IMR-90 (cell line): ENCODE results near the gene PRDM12. TPM values are rescaled to one million over a fixed set of nuclear protein-coding genes. Genes with fewer than 3 reads are reported as not detected.

Experiments
- ATAC-seq: fragments of 200-7000 bp; cut with Tn5 transposase; 2 replicates; pipeline ENCODE4 v1.9.1; 2020; ENCODE audit warnings: low read depth, mild to moderate bottlenecking, moderate library complexity
- BruUV-seq: library from RNA; stranded (reverse); fragments of 400-500 nt; replicated peaks from 2 replicates; lab custom pipeline; 2021; lab: Mats Ljungman, UMichigan
- CTCF ChIA-PET: fragments of 300-600 bp; formaldehyde crosslinking; extraction: SDS; loops from one replicate; lab custom pipeline; 2021; ENCODE audit warnings: antibody characterized with exemption; lab: Yijun Ruan, JAX
- POLR2A ChIA-PET: fragments of 300-600 bp; sonication (Branson Sonifier 250); formaldehyde crosslinking; loops from one replicate; lab custom pipeline; 2022; ENCODE audit warnings: antibody characterized with exemption; ENCODE audit not compliant: unreplicated experiment; lab: Charles Lee
- DNase-seq: peaks from one replicate; pipeline ENCODE4 v3.0.0; 2013
- H2AFZ ChIP-seq: replicated peaks from 2 replicates; pipeline ENCODE3; 2013; ENCODE audit warnings: low read length, mild to moderate bottlenecking; ENCODE audit not compliant: poor library complexity
- H2AK5ac ChIP-seq: 2 replicates; pipeline ENCODE4 v1.6.1; 2013; ENCODE audit warnings: low read depth, low read length, inconsistent platforms
- H2AK9ac ChIP-seq: replicated peaks from 2 replicates; pipeline ENCODE3; 2013; ENCODE audit warnings: mild to moderate bottlenecking, low read depth, low read length, moderate library complexity; ENCODE audit not compliant: poor library complexity
- H2BK120ac ChIP-seq: 2 replicates; pipeline ENCODE4 v1.6.1; 2013; ENCODE audit warnings: low read depth, low read length, inconsistent platforms
- H2BK15ac ChIP-seq: 3 replicates; pipeline ENCODE4 v1.6.1; 2013; ENCODE audit warnings: low read depth, low read length, inconsistent platforms
- H2BK20ac ChIP-seq: 2 replicates; pipeline ENCODE4 v1.6.1; 2013; ENCODE audit warnings: low read depth, mild to moderate bottlenecking, inconsistent platforms, low read length, moderate library complexity
- H2BK5ac ChIP-seq: 2 replicates; pipeline ENCODE4 v1.6.1; 2013; ENCODE audit warnings: mild to moderate bottlenecking, low read depth, low read length, inconsistent platforms; ENCODE audit not compliant: poor library complexity, severe bottlenecking
- H3K14ac ChIP-seq: replicated peaks from 2 replicates; pipeline ENCODE4 v1.6.1; 2013; ENCODE audit warnings: low read depth, low read length, inconsistent platforms
- H3K18ac ChIP-seq: 2 replicates; pipeline ENCODE4 v1.6.1; 2013; ENCODE audit warnings: low read depth, low read length, control low read depth
- H3K23ac ChIP-seq: 2 replicates; pipeline ENCODE4 v1.6.1; 2013; ENCODE audit warnings: low read depth, low read length, inconsistent platforms
- H3K27ac ChIP-seq: 2 replicates; pipeline ENCODE4 v1.5.1; 2013; ENCODE audit warnings: mild to moderate bottlenecking, control low read depth, low read length; ENCODE audit not compliant: insufficient read depth
- H3K27me3 ChIP-seq: 2 replicates; pipeline ENCODE4 v1.6.1; 2013; ENCODE audit warnings: low read length; ENCODE audit not compliant: control insufficient read depth, insufficient read depth
- H3K36me3 ChIP-seq: 2 replicates; pipeline ENCODE4 v1.6.1; 2013; ENCODE audit warnings: low read length, mixed read lengths; ENCODE audit not compliant: control insufficient read depth, insufficient read depth
- H3K4ac ChIP-seq: 2 replicates; pipeline ENCODE4 v1.6.1; 2013; ENCODE audit warnings: low read depth, low read length, inconsistent platforms
- H3K4me1 ChIP-seq: 2 replicates; pipeline ENCODE4 v1.6.1; 2013; ENCODE audit warnings: low read length, mixed read lengths; ENCODE audit not compliant: control insufficient read depth, insufficient read depth
- H3K4me2 ChIP-seq: 2 replicates; pipeline ENCODE4 v1.6.1; 2013; ENCODE audit warnings: low read depth, mild to moderate bottlenecking, control low read depth, low read length, moderate library complexity
- H3K4me3 ChIP-seq: 2 replicates; pipeline ENCODE4 v1.5.1; 2013; ENCODE audit warnings: low read depth, mild to moderate bottlenecking, control low read depth, low read length, moderate library complexity; ENCODE audit not compliant: insufficient read depth
- H3K56ac ChIP-seq: 2 replicates; pipeline ENCODE4 v1.6.1; 2013; ENCODE audit warnings: low read length, inconsistent platforms; ENCODE audit not compliant: insufficient read depth; ENCODE audit errors: extremely low read depth
- H3K79me1 ChIP-seq, 2 experiments: 2 replicates each; pipeline ENCODE4 v1.6.1; 2013; ENCODE audit warnings: low read length in 2 of 2, inconsistent platforms in 1 of 2, low read depth in 1 of 2
- H3K9ac ChIP-seq: 2 replicates; pipeline ENCODE4 v1.6.1; 2013; ENCODE audit warnings: low read depth, low read length, control low read depth
- H3K9me1 ChIP-seq: 2 replicates; pipeline ENCODE4 v1.6.1; 2013; ENCODE audit warnings: low read length, inconsistent platforms; ENCODE audit not compliant: insufficient read depth
- H3K9me3 ChIP-seq: 2 replicates; pipeline ENCODE4 v1.6.1; 2013; ENCODE audit warnings: low read length; ENCODE audit not compliant: control insufficient read depth, insufficient read depth
- H4K20me1 ChIP-seq: 2 replicates; pipeline ENCODE4 v1.6.1; 2013; ENCODE audit warnings: low read length, inconsistent platforms; ENCODE audit not compliant: insufficient read depth
- H4K5ac ChIP-seq: 2 replicates; pipeline ENCODE4 v1.6.1; 2013; ENCODE audit warnings: mild to moderate bottlenecking, low read depth, low read length, control low read depth
- H4K8ac ChIP-seq, 2 experiments: 2 replicates each; pipeline ENCODE4 v1.6.1; 2013; ENCODE audit warnings: low read depth in 2 of 2, low read length in 2 of 2, control low read depth in 1 of 2, inconsistent platforms in 1 of 2
- H4K91ac ChIP-seq: 2 replicates; pipeline ENCODE4 v1.6.1; 2013; ENCODE audit warnings: low read depth, low read length, inconsistent platforms; ENCODE audit not compliant: insufficient read depth
- MXI1 ChIP-seq: IDR thresholded peaks from 2 replicates; pipeline ENCODE4 v1.6.1; 2012; ENCODE audit warnings: low read depth, mild to moderate bottlenecking, low read length, moderate library complexity, borderline replicate concordance
- WGBS, 2 experiments: methylation state at CpG; one replicate each; pipeline versions ENCODE4 v1.1.5 to v1.1.7; 2013; ENCODE audit warnings: missing lambda C conversion rate in 2 of 2; ENCODE audit not compliant: insufficient read length in 1 of 2; ENCODE audit errors: extremely low coverage in 2 of 2; 5-methylcytosine and 5-hydroxymethylcytosine counted together
- dilution Hi-C: fragments of 300-500 bp; cut with HindIII; formaldehyde crosslinking; loops from one replicate; pipeline ENCODE4 v1.14.3; 2018; ENCODE audit warnings: low sequenced_read_pairs; ENCODE audit not compliant: unreplicated experiment
- in situ Hi-C: fragments of 300-500 bp; cut with MboI; formaldehyde crosslinking; loops from 3 replicates; pipeline ENCODE4 v1.14.3; 2019; ENCODE audit warnings: low sequenced_read_pairs, inconsistent platforms, mixed read lengths
- intact Hi-C: fragments of 100-400 bp; cut with micrococcal nuclease; formaldehyde crosslinking; loops from 2 replicates; pipeline ENCODE4 v1.10.0; 2022
- polyA plus RNA-seq, 3 experiments: library from polyadenylated mRNA; depleted of rRNA; stranded (reverse); fragments of >200 nt; gene quantifications; 2 replicates each; pipeline ENCODE4 v1.2.3, GENCODE V29; 2012; ENCODE audit warnings: low replicate concordance in 1 of 3
- total RNA-seq: library from RNA; depleted of rRNA; stranded (reverse); fragments of >200 nt; gene quantifications from 2 replicates; pipeline ENCODE4 v1.2.3, GENCODE V29; 2012

The PRDM12 gene
- total and polyA plus RNA-seq, 2 of the 4 experiments (the other 2 are of a cell fraction) = not detected

DNA sequence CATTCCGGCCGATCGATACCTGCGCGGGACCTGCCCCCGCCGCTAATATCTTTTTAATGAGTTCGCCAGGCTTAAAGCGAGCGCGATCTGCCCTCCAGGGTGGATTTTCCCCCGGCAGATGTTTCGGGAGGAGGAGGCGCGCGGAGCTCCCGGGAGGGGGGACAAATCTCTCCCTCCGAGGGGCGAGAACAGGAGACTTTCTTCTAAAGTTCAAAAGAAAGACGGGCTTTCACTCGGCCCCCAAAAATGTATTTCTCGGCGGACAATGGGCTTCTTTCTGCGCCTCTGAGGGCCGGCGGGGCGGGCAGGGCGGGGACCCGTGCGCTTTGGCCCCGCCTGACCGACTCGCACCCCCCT is 4.1 kb upstream of the PRDM12 start:
- in situ Hi-C loops = loop anchor here (25.0 kb wide), 1 partner anchor 548 kb away; no protein-coding TSS in a partner anchor
- Histone ChIP-seq H3K27ac (no peak overlapping the region), H4K5ac (no peak overlapping the region), H3K18ac (no peak overlapping the region), H2BK5ac (no peak overlapping the region), H2AK9ac (no peak overlapping the region), H3K36me3 (no peaks in the 10 kb centered on the region), H2BK20ac (no peak overlapping the region), H3K9me1 (no peaks in the 10 kb centered on the region), H3K27me3 (peaks cover 97% of the 10 kb centered on the region), H2BK120ac (no peak overlapping the region), H3K4me1 (no peaks in the 10 kb centered on the region; the same call in 1 of the 2 replicates), H3K4ac (no peak overlapping the region), H3K56ac (no peak overlapping the region), H4K20me1 (0 out of 2 replicates have a peak, but pooled peaks cover 3% of the 10 kb centered on the region), H4K8ac (no peak overlapping the region), H3K14ac (no peak overlapping the region), H2BK15ac (no peak overlapping the region), H3K9me3 (peaks cover 7% of the 10 kb centered on the region; the same call in 1 of the 2 replicates), H3K9ac (no peak overlapping the region), H3K4me3 (no peak overlapping the region), H3K23ac (no peak overlapping the region), H2AK5ac (no peak overlapping the region), H3K79me1 (no peaks in the 10 kb centered on the region), H2AFZ (no peak overlapping the region), H4K91ac (no peak overlapping the region), H3K4me2 (no peak overlapping the region)
- POLR2A ChIA-PET = no interaction called here
- TF ChIP-seq MXI1 = no peak
- ATAC-seq = no peak
- intact Hi-C loops = no loop called here
- dilution Hi-C loops = no loop called here
- no TSS peak for BruUV-seq
- 1% methylated on average over 12 of the region's 33 CpGs; no CpG with 5 or more reads in 1 of the 2 experiments for WGBS, 2 experiments
- DNase-seq = no peak
- CTCF ChIA-PET = no interaction called here
